T-helper 2 cell treated with Interferon-gamma antibody and Interleukin-4, amounts not matched to agents 5 μg/mL and 100 μg/mL, for 36 hours (primary cell): ENCODE data around the gene ZNF585A.
"Not testable (repeated sequence)": the region's sequence is repeated elsewhere in the genome, so short reads cannot be mapped to it uniquely, and the experiment has no call there.

Experiments
- DNase-seq: peaks from one replicate; pipeline ENCODE4 v3.0.0; 2021; ENCODE audit warnings: low spot score
- H3K27ac Mint-ChIP-seq: one replicate; pipeline ENCODE4 v1.8.0; 2021; ENCODE audit warnings: mild to moderate bottlenecking, mixed read lengths
- H3K27me3 Mint-ChIP-seq: one replicate; pipeline ENCODE4 v1.8.0; 2021; ENCODE audit warnings: low read depth, mixed read lengths
- H3K36me3 Mint-ChIP-seq: one replicate; pipeline ENCODE4 v1.8.0; 2021; ENCODE audit warnings: low read depth, mixed read lengths
- H3K4me1 Mint-ChIP-seq: one replicate; pipeline ENCODE4 v1.8.0; 2021; ENCODE audit warnings: low read depth, mixed read lengths
- H3K4me3 Mint-ChIP-seq: one replicate; pipeline ENCODE4 v1.8.0; 2022; ENCODE audit warnings: mild to moderate bottlenecking, moderate library complexity, mixed read lengths
- H3K9me3 Mint-ChIP-seq: one replicate; pipeline ENCODE4 v1.8.0; 2021; ENCODE audit warnings: mixed read lengths

The ZNF585A gene

DNA sequence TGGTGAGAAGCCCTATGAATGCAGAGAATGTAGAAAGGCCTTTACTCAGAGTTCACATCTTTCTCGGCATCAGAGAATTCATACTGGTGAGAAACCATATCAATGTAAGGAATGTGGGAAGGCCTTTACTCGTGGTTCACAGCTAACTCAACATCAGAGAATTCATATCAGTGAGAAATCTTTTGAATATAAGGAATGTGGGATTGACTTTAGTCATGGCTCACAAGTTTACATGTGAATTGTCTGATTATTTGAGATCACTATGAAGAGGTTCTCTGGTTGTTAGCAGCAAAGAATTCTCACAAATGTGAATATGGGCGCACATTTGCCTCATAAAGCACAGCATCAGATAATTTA is 43.7 kb downstream of the ZNF585A start:
- no peak for DNase-seq
- Mint-ChIP-seq H3K4me3 (no peak overlapping the region), H3K9me3 (peaks cover 92% of the 10 kb centered on the region), H3K36me3 (peaks cover 40% of the 10 kb centered on the region), H3K27me3 (no peaks in the 10 kb centered on the region), H3K27ac (no peak overlapping the region), H3K4me1 (no peaks in the 10 kb centered on the region)

DNA sequence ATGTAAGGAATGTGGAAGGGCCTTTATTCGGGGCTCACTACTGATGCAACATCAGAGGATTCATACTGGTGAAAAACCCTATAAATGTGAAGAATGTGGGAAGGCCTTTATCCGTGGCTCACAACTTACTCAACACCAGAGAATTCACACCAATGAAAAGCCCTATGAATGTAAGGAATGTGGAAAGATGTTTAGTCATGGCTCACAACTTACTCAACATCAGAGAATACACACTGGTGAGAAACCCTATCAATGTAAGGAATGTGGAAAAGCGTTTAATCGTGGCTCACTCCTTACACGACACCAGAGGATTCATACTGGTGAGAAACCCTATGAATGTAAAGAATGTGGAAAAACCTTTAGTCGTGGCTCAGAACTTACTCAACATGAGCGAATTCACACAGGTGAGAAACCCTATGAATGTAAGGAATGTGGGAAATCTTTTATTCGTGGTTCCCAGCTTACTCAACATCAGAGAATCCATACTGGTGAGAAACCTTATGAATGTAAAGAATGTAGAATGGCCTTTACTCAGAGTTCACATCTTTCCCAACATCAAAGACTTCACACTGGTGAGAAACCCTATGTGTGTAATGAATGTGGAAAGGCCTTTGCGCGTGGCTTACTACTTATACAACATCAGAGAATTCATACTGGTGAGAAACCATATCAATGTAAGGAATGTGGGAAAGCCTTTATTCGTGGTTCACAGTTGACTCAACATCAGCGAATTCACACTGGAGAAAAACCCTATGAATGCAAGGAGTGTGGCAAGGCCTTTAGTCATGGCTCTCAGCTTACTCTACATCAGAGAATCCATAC is 44.3 kb downstream of the ZNF585A start:
- DNase-seq, result no peak
- Mint-ChIP-seq H3K36me3 (peaks cover 39% of the 10 kb centered on the region), H3K27ac (no peak overlapping the region), H3K9me3 (peaks cover 88% of the 10 kb centered on the region), H3K4me3 (no peak overlapping the region), H3K27me3 (no peaks in the 10 kb centered on the region), H3K4me1 (no peaks in the 10 kb centered on the region)

DNA sequence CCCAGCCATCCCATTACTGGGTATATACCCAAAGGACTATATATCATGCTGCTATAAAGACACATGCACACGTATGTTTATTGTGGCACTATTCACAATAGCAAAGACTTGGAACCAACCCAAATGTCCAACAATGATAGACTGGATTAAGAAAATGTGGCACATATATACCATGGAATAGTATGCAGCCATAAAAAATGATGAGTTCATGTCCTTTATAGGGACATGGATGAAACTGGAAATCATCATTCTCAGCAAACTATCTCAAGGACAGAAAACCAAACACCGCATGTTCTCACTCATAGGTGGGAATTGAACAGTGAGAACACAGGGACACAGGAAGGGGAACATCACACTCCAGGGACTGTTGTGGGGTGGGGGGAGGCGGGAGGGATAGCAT is 50.4 kb downstream of the ZNF585A start:
- not testable (repeated sequence) for H3K4me3 Mint-ChIP-seq, H3K27ac Mint-ChIP-seq, DNase-seq, H3K4me1 Mint-ChIP-seq, H3K27me3 Mint-ChIP-seq
- H3K36me3 Mint-ChIP-seq, result peaks cover 20% of the 10 kb centered on the region
- peaks cover 61% of the 10 kb centered on the region for H3K9me3 Mint-ChIP-seq

DNA sequence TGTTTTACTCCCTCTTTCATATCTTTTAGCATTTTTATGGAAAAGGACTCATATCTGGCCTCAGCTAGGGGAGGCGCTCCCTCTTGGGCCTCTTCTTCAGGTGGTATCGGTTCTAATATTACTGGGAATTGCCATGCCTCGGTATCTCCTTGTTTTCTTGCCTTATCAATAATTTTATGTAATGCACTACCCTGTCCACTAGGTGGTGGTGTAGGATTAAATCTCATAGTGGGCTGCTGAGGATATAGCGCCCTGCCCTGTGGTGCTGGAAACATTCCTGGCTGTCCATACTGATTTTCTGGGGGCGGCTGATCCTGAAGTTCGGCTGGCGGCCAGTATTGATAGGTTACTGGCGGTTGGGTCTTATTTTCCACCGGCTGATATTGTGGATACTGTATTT is 58.5 kb downstream of the ZNF585A start:
- Mint-ChIP-seq H3K36me3 (peaks cover 62% of the 10 kb centered on the region), H3K27ac (no peak overlapping the region), H3K4me3 (no peak overlapping the region), H3K9me3 (peaks cover 77% of the 10 kb centered on the region), H3K4me1 (no peaks in the 10 kb centered on the region), H3K27me3 (no peaks in the 10 kb centered on the region)
- no peak for DNase-seq

DNA sequence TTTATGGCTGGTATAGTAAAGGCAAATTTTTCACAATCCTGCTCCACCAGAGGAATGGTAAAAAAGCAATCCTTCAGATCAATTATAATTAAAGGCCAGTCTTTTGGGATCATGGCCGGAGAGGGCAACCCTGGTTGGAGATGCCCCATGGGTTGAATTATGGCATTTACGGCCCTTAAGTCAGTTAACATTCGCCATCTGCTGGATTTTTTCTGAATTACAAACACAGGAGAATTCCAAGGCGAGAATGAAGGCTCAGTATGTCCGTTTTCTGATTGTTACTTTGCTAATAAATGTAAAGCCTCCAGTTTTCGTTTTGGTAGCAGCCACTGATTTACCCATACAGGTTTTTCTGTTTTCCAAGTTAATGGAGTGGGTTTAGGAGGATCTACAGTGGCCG is 60.7 kb downstream of the ZNF585A start:
- not testable (repeated sequence) for H3K27ac Mint-ChIP-seq, H3K4me1 Mint-ChIP-seq, H3K27me3 Mint-ChIP-seq, DNase-seq, H3K4me3 Mint-ChIP-seq
- peaks cover 86% of the 10 kb centered on the region for H3K9me3 Mint-ChIP-seq
- peaks cover 80% of the 10 kb centered on the region for H3K36me3 Mint-ChIP-seq

DNA sequence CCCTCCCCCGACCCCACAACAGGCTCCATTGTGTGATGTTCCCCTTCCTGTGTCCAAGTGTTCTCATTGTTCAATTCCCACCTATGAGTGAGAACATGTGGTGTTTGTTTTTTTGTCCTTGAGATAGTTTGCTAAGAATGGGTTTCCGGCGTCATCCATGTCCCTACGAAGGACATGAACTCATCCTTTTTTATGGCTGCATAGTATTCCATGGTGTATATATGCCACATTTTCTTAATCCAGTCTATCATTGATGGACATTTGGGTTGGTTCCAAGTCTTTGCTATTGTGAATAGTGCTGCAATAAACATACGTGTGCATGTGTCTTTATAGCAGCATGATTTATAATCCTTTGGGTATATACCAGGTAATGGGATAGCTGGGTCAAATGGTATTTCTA is 68.4 kb downstream of the ZNF585A start:
- DNase-seq, H3K4me1 Mint-ChIP-seq, H3K27ac Mint-ChIP-seq, H3K27me3 Mint-ChIP-seq, H3K4me3 Mint-ChIP-seq: not testable (repeated sequence)
- Mint-ChIP-seq H3K9me3 (peaks cover 76% of the 10 kb centered on the region), H3K36me3 (peaks cover 79% of the 10 kb centered on the region)

DNA sequence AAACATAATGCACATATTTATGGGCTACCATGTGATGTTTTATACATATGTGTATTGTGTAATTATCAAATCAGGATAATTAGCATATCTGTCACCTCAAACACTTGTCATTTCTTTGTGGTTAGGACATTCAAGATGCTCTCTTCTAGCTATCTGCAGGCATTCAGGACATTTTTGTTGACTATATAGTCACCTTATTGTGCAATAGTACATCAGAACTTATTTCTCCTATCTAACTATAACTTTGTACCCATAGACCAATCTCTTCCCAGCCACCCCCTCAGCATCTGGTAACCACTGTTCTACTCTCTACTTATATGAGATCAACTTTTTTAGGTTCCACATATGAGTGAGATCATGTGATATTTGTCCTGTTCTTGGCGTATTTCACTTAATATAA is 73.9 kb downstream of the ZNF585A start:
- H3K36me3 Mint-ChIP-seq, result peaks cover 74% of the 10 kb centered on the region
- DNase-seq, result no peak
- no peaks in the 10 kb centered on the region for H3K27me3 Mint-ChIP-seq
- peaks cover 71% of the 10 kb centered on the region for H3K9me3 Mint-ChIP-seq
- H3K4me3 Mint-ChIP-seq, result no peak overlapping the region
- H3K4me1 Mint-ChIP-seq, result no peaks in the 10 kb centered on the region
- H3K27ac Mint-ChIP-seq, result no peak overlapping the region

DNA sequence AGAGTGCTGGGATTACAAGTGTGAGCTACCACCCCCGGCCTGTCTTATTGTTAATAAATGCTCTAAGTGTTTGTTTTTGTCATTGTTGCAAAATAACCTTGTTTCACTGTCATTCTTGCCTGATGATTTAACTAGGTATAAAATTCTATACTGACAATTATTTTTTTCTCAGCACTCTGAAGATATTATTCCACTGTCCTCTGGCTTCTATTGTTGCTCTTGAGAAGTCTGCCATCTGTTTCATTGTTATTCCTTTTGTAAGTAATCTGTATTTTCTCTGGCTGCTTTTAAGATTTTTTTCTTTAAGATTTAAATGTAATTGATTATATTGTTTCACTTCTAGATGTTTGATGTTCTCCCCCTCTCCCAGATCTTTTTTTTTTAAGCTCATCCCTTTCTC is 76.6 kb downstream of the ZNF585A start:
- no peak for DNase-seq
- no peaks in the 10 kb centered on the region for H3K27me3 Mint-ChIP-seq
- H3K4me1 Mint-ChIP-seq, result no peaks in the 10 kb centered on the region
- peaks cover 75% of the 10 kb centered on the region for H3K36me3 Mint-ChIP-seq
- H3K27ac Mint-ChIP-seq, result no peak overlapping the region
- H3K4me3 Mint-ChIP-seq, result no peak overlapping the region
- peaks cover 73% of the 10 kb centered on the region for H3K9me3 Mint-ChIP-seq
